Measurements from ENCODE around the gene SHROOM1.
"Not testable (repeated sequence)": the region's sequence is repeated elsewhere in the genome, so short reads cannot be mapped to it uniquely, and the experiment has no call there.

SHROOM1 gene

DNA sequence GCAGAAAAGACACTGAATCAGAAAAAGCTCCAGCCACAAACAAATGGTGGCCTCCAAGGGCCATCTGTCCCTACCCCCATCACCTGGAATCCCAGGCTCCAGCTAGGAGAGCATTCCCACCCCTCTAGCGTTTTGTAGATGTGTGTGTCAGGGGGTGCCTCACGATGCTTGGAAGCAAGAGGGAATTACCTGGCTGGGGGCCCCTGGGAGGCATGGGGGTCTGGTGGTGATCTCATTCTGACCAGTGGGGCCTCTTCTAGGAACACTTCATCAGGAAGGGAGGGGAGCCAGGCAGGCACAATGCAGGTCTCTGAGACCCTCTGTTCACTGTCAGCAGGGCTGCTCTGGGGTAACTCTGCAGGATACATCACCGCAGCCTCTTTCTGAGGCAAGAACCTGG lies 6.0 kb downstream of the SHROOM1 start:
- DNase-seq (ENCODE audit: low read depth): no peak

DNA sequence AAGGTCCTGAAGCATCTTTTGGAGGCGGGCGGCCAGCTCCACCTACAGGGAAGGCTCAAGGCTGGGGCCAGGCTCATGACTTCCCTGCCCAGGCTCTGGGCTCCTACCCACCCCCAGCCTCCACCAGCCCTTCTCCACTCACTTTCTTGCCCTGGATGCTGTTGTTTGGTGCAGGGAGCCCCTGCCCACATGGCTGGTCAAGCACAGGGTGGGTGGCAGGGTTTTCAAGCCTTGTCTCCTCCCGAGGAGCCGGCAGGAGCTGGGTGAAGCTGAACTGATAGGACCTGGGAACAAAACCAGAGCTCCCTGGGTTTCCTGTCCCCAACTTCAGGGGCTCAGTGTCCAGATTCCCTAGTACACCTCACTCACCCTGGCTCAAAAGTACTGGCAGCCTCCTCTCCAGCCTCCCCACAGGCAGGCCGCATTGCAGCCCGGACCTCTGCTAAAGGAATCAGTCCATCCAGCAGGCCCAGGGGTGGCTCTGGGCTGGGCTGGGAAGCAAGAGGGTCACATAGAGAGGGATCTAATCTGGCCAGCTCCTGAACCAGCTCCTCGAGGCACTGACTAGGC lies 6.9 kb downstream of the SHROOM1 start:
- no peak for DNase-seq (ENCODE audit: low read depth)

DNA sequence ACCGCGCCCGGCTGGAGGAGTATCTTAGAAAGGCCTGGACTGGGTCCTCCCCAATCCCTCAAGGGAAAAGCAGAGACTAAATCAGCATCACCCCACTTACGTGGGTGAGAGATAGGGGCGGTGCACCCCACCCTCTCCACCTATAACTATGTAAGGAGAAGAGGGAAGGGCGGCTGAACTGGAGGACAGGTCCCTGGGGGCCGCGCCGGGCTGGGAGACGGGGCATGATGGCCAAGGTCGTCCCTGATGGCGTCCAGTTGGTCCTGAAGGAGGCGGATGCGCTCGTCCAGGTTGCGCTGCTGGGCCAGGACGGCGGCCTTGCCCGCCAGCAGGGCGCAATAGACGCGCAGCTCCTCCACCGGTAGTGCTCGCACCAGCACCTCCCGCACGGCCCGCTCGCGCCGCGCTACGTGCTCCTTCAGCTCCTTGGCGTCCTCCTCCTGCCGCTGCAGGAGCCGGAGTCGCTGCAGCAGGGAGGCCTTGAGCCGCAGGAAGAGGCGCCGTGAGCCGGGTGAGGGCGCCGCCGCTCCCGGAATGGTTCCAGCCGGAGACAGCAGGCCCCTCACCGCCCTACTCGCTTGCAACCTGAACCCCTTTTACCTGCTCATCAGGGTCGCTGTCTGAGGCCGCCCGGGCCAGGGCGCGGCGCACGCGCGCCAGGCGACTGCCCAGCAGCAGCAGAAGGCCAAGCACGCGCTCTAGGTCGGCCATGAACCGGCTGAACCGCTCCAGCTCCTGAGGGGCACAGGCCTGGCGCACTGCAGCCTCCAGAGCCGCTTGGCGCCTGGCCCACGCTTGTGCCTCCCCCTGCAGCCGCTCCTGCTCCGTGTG lies 7.6 kb downstream of the SHROOM1 start:
- no peak for DNase-seq (ENCODE audit: low read depth)

DNA sequence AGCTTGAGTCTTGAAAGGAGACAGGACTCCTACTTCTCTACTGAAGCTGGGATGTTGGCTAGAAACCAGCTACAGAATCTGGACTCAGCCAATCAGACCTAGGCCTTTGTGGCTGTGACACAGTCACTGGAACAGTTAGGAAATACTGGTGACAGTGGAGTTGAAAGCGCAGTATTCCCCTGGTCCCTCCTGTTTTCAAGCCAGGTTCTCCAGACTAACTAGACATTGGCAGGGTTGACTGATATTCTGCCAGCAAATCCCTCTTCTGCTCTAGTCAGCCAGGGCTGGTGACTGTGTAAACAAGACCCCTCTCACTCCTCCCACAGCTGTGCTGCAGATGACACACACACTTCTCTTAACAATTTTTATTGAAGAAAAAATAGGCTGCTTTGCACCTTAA lies 8.7 kb downstream of the SHROOM1 start:
- peak; percentile 34 for DNase-seq (ENCODE audit: low read depth)

DNA sequence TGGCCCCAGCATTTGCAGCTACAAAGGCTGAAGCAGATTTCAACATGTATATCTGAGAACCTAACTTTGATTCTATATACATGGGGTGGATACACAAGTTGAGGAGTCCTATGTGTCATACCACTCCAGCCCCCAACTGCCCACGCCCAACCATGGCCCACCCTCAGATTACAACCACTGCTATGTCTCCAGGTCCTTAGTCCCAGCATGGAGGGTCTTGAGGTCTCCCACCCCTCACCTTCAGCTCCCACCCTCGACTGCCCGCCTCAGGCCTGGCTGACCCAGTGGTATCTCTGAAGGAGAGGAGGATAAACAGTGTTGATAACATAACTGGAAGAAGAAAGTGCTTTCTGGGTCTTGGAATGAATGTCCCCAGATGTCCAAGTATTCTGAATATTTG lies 9.1 kb downstream of the SHROOM1 start:
- no peak for DNase-seq (ENCODE audit: low read depth)

DNA sequence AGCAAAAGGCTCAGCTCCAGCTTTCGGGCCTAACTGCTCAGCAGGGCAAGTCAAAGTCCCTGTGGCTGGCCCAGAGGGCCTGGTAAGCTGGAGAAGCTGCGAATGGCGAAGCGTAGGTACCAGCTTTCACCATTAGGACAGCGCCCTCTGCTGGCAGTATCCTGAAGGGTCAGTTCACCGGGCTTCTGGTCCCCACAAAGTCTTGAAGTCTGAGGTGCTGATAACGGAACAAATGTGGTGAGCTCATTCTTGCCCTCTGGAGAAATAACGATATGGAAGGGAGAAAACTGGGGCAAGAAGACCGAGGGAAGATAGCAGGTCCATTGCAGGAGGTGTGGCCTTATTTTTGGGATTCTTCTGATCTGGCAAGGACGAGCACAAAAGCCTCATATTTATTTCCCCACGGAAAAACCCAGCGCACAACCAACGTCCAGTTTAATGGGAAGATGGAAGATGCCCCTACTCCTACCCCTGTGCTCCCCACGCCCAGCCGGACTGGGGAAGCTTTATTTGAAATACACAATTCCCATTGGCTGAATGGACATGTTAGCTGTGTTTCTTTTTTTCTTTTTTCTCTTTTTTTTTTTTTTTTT lies 10.2 kb downstream of the SHROOM1 start:
- DNase-seq (ENCODE audit: low read depth): peak; percentile 84

DNA sequence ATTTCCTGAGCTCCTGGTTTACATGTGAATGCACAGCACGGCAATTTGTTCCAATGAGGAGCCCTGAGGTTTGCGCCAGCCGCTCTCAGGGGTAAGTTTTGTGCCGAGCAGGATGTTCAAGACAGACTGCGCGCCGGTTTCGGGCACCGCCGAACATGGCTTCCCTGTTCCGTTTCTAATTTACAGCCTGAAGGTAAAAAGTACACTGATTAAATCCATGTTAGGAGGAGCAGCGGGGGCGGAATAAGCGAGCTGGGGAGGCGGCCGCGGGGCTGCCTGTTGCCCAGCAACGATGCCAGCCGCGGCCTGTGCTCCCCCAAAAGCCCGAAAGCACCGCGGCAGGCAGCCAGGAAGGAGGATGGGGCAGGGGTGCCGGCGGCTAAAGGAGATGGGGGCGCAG lies 11.0 kb downstream of the SHROOM1 start:
- DNase-seq (ENCODE audit: low read depth): no peak

DNA sequence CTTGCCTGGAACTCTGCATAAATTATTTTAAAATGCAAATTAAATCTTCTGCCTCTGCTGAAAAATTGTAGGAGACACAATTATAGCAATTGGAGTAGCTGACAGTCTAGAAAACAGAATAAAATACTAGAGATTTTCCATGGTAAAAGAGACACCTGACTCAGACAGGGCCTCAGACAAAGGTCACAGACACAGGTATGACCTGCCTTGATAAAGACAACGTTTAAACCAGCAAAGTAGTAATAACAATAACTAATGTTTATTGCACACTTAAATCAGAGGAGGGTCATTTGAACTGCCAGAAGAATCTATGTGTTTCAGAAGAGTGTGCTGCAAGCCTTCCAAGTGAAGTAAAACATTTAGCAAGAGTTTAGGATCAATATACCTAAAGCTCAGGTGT lies 13.4 kb downstream of the SHROOM1 start:
- no peak for DNase-seq (ENCODE audit: low read depth)

DNA sequence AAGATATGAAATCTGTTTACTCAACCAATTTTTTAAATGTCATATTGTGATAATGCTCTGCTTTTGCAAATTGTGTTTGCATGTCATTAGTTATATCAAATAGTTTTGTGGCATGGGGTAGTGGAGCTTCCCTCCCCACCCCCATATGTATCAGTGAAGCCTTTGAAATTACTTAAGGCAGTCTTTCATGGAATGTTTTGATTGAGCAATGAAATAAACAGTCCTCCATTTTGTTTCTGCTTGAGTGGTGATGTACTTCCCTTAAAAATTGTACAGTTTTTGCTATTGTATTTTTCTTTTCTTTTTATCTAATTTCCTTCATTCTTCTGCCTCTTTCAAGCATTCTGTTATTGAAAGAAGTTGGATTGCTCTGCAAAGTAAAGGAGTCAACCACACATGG lies 13.9 kb downstream of the SHROOM1 start:
- DNase-seq (ENCODE audit: low read depth): peak; percentile 37

DNA sequence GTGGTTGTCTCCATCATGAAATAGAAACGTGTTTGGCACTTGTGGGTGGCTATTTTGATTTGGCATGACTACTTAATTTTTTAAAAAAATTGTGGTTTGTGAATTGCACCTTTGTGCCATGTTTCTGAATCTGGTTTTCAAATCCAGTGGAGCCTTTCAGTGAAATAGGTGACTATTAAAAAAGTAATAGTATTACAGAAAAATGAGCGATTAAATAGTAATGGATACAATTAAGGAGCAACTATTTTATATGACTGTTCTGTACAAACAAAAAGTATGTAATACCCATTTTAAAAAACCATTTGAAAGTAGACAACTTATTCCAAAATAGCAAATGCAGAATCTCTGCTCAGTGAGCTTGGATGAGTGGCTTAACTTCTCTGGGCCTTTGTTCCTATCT lies 14.4 kb downstream of the SHROOM1 start:
- DNase-seq (ENCODE audit: low read depth): no peak

DNA sequence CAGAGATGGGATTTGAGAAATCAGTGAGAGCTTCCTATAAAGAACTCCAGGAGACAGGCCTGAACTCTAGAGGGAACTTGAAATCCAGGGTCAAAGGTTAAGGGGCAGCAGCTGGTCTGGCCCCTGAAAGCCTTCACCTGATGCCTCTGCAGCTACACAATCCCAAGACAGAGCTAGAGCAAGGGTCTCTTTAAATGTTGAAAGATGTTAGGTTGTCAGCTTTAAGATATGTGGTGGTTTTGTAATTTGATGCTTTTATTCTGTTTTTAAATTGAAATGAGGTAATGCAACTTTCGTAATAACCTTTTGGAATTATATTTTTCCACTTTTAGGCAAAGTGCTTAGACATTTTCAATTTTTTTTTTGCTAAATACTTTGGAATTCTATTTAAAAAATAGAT lies 15.0 kb downstream of the SHROOM1 start:
- peak; percentile 56 for DNase-seq (ENCODE audit: low read depth)

DNA sequence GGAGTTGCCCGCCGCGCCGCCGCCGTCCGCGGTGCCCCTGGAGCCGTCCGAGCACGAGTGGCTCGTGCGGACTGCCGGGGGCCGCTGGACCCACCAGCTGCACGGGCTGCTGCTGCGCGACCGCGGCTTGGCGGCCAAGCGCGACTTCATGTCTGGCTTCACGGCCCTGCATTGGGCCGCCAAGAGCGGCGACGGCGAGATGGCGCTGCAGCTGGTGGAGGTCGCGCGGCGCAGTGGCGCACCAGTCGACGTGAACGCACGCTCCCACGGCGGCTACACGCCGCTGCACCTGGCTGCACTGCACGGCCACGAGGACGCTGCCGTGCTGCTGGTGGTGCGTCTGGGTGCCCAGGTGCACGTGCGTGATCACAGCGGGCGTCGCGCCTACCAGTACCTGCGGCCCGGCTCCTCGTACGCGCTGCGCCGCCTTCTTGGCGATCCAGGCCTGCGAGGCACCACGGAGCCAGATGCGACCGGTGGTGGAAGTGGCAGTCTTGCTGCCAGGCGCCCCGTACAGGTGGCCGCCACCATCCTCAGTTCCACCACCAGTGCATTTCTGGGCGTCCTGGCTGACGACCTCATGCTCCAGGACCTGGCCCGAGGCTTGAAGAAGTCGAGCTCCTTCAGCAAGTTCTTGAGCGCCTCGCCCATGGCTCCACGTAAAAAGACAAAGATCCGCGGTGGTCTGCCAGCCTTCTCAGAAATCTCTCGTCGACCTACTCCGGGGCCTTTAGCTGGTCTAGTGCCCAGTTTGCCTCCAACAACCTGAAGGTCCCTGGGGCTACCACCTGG lies 15.7 kb downstream of the SHROOM1 start:
- no peak for DNase-seq (ENCODE audit: low read depth)

DNA sequence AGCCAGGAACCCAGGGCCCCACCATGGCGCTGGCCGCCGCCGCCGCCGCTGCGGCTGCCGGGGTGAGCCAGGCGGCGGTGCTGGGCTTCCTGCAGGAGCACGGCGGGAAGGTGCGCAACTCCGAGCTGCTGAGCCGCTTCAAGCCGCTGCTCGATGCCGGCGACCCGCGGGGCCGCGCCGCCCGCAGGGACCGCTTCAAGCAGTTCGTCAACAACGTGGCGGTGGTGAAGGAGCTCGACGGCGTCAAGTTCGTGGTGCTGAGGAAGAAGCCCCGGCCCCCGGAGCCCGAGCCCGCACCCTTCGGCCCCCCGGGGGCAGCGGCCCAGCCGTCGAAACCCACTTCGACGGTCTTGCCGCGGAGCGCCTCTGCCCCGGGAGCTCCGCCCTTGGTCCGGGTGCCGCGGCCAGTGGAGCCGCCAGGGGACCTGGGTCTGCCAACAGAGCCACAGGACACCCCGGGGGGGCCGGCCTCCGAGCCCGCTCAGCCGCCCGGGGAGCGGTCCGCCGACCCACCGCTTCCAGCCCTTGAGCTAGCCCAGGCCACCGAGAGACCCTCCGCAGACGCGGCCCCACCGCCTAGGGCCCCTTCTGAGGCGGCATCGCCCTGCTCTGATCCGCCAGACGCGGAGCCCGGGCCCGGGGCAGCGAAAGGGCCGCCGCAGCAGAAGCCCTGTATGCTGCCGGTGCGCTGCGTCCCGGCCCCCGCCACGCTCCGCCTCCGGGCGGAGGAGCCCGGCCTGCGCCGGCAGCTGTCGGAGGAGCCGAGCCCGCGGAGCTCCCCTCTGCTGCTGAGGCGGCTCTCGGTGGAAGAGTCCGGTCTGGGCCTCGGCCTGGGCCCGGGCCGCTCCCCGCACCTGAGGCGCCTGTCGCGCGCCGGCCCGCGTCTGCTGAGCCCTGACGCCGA lies 16.6 kb downstream of the SHROOM1 start:
- DNase-seq (ENCODE audit: low read depth): no peak

DNA sequence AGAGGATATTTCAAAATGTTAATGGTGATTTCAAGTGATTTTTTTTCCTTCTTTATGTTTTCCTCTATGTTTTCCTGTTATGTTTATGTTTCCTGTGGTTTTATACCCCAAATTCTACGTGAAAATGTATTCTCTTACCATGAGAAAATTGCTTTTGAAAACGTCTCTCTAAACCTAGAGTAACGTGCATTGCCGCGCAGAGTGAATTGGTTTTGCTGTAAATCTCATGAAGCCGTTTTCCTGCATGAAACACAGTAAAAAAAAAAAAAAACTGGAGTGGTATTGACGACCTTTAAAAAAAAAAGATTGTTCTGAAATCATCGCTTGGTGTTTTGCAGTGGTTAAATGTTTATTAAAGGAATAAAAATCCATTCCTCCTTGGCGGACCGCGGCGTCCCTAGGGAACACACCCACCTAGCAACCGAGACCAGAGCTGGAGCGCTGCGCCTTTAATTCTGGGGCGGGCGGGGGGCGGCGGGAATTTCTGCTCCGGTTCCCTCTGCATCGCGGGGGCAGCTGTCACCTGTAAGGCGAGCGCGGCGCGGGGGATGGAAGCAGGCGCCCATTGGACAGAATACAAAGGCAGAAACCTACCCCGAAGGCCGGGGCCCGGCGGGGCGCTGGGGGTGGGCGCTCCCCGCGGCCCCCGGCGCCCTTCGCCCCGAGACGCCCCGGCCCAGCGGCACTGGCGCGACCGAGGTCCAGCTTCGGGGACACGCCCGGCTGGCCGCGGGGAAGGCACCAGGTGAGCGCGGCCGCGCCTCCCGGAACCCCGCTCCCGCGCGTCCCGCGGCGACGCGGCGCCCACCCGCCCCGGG lies 17.5 kb downstream of the SHROOM1 start, which contains the start of gene SOWAHA:
Gene SOWAHA (plus strand): TSS at position 522 of the 818 bp plus-strand sequence. CDS start 320 bp downstream, outside the sequence.
- no peak for DNase-seq (ENCODE audit: low read depth)

DNA sequence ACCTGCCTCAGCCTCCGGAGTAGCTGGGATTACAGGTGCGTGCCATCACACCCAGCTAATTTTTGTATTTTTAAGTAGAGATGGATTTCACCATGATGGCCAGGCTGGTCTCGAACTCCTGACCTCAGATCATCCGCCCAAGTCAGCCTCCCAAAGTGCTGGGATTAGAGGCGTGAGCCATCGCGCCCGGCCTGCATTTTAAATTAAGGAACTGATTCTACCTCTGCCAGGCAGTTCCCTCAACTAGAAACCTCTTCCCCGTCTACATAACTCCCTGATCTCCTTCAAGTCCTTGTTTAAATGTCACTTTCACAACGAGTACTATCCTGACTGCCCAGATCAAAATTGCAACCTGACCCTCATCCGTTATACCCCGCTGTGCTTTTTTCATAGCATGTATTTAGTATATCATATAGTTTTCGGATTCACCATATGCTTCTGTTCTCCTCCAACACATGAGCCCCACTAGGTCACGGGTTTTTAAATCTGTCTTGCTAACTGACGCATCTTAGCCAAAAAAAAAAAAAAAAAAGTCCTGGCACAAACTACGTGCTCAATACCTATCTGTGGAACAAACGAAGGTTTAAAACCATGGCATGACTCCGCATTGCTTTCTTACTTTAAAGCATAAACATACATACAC lies 18.2 kb downstream of the SHROOM1 start:
- DNase-seq (ENCODE audit: low read depth): no peak

DNA sequence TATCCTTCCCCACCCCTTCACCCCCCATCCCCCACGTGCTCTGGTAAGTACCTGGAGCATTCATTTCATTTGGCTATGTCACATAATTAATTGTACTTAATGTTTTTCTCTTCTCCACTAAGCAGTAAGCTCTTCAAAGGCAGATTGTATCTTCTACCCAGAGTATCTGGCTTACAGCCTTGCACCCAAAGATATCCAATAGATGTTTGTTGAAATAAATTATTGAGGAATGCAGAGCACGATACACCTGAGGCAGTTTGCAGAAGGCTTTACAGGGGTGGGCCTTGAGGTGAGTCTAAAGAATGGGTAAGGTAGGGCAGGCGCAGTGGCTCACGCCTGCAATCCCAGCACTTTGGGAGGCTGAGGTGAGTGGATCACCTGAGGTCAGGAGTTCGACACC lies 19.8 kb downstream of the SHROOM1 start:
- no peak for DNase-seq (ENCODE audit: low read depth)

DNA sequence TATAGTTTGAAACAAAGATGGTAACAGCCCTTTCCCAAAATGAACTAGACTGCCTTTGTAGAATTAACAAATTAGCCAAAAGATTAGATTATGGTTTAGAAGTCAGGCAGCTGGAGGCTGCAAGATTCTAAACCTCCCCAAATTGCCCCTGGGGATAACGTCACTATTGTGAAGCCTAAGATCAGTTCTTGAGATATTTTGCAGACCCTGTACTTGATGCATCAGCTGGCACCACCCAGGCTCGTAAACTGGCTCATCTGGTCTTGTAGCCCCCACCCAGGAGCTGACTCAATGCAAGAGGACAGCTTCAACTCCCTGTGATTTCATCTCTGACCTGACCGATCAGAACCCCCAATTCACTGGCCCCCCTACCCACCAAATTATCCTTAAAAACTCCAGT lies 21.6 kb downstream of the SHROOM1 start:
- no peak for DNase-seq (ENCODE audit: low read depth)

DNA sequence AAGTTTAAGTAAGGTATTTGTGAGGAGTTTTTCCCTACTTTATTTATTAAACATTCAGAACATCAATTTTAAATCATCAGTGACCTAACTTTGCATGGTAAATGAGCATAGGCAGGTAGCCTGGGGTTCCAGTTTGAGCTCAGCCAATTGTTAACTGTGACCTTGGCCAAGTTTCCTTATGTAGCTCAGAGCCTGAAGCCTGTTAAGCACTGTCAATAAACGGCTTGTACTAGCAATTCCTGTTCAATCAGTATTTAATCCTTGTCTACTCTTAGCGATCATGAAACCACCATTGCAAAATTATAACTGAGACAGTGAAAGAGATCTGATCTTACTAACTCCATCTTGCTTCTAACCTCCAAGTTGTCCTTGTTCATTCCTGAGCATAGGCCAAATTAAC lies 22.0 kb downstream of the SHROOM1 start:
- DNase-seq (ENCODE audit: low read depth): no peak

DNA sequence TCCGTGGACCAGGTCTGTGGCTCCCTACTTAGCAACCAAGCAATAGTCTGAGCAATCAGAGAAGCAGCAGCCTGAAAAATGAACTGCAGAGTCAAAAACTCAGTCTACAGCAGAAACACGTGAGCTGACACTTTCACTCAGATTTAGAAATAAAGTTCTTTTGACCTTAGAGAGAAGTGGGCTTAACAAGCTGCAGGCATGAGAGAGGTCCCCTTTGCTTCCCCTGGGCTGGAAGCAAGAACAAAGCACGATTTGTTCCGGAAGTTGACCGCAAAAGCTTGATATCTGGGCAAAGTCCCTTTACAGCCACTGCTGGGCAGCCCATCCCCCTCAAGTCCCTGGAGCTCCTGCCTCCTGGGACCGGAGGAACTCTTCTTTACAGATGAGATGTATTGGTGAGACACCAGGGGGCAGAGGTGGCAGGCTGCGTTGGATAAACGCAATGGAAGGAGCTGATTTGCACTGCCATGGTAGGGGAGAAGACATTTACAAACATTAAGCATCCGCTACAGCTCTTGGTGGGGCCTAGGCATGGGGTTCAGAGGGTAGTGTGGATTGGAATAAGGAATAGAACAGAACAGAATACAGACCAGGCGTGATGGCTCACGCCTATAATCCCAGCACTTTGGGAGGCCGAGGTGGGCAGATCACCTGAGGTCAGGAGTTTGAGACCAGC lies 23.1 kb downstream of the SHROOM1 start:
- no peak for DNase-seq (ENCODE audit: low read depth)

DNA sequence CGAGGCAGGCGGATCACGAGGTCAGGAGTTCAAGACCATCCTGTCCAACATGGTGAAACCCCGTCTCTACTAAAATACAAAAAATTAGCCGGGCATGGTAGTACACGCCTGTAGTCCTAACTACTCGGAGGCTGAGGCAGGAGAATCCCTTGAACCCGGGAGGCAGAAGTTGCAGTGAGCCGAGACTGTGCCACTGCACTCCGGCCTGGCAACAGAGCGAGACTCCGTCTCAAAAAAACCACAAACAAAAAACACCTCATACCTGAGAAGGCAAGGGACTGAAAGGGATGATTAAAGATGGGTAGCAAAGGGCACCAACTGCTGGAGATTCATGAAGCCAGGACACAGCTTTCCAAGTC lies 23.7 kb downstream of the SHROOM1 start:
- not testable (repeated sequence) for DNase-seq (ENCODE audit: low read depth)
